Kidney epithelial cell (primary cell): Measurements from ENCODE around the gene RWDD4. TPM values are rescaled to one million over a fixed set of nuclear protein-coding genes. Genes with fewer than 3 reads are reported as not detected.
A peak's percentile ranks its signal among the peaks of the same experiment; 100 is the strongest.

ENCODE experiments used
- DNase-seq: peaks from one replicate; pipeline ENCODE4 v3.0.0-alpha.2; 2010; ENCODE audit warnings: low read depth
- H3K27me3 ChIP-seq: 2 replicates; pipeline ENCODE4 v1.6.0; 2011; ENCODE audit warnings: low read length; ENCODE audit not compliant: control insufficient read depth, insufficient read depth
- H3K36me3 ChIP-seq: 2 replicates; pipeline ENCODE4 v1.5.1; 2011; ENCODE audit warnings: low read length; ENCODE audit not compliant: control insufficient read depth, insufficient read depth
- H3K4me3 ChIP-seq: 2 replicates; pipeline ENCODE4 v1.5.1; 2011; ENCODE audit warnings: low read depth, mild to moderate bottlenecking, control low read depth, low read length
- total RNA-seq: library from RNA; depleted of rRNA; stranded (reverse); fragments of >200 nt; gene quantifications from 2 replicates; pipeline ENCODE4 v1.2.3, GENCODE V29; 2015
- TF ChIP-seq, protein P1 (sequence below): IDR thresholded peaks from 2 replicates; pipeline ENCODE4 v1.5.1; 2011; ENCODE audit warnings: mild to moderate bottlenecking, moderate library complexity, low read length, control low read depth, inconsistent platforms; ENCODE audit not compliant: insufficient read depth, poor library complexity, severe bottlenecking

The RWDD4 gene
- total RNA-seq, 1 donor from 2014 or later, result 17.6 TPM

DNA sequence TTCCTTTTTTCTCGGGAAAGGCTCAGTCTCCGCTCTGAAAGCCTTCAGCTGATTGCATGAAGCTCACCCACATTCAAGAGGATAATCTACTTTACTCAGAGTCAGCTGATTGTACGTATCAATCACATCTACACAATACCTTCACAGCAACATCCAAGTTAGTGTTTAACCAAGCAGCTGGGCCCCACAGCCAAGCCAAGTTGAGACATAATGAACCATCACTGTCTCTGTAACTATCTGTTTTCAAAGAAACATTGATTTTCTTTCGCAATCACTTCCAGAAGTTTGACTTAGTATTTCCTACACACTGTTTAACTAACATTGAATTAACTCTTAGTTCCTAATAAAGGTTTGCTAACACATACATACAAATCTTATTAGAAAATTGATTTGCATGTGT is 40.3 kb downstream of the RWDD4 start:
- TF ChIP-seq, protein P1, sequence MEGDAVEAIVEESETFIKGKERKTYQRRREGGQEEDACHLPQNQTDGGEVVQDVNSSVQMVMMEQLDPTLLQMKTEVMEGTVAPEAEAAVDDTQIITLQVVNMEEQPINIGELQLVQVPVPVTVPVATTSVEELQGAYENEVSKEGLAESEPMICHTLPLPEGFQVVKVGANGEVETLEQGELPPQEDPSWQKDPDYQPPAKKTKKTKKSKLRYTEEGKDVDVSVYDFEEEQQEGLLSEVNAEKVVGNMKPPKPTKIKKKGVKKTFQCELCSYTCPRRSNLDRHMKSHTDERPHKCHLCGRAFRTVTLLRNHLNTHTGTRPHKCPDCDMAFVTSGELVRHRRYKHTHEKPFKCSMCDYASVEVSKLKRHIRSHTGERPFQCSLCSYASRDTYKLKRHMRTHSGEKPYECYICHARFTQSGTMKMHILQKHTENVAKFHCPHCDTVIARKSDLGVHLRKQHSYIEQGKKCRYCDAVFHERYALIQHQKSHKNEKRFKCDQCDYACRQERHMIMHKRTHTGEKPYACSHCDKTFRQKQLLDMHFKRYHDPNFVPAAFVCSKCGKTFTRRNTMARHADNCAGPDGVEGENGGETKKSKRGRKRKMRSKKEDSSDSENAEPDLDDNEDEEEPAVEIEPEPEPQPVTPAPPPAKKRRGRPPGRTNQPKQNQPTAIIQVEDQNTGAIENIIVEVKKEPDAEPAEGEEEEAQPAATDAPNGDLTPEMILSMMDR, result no peak
- no peak overlapping the region for H3K4me3 ChIP-seq
- no peaks in the 10 kb centered on the region for H3K36me3 ChIP-seq
- no peaks in the 10 kb centered on the region for H3K27me3 ChIP-seq
- DNase-seq, result peak; percentile 28

DNA sequence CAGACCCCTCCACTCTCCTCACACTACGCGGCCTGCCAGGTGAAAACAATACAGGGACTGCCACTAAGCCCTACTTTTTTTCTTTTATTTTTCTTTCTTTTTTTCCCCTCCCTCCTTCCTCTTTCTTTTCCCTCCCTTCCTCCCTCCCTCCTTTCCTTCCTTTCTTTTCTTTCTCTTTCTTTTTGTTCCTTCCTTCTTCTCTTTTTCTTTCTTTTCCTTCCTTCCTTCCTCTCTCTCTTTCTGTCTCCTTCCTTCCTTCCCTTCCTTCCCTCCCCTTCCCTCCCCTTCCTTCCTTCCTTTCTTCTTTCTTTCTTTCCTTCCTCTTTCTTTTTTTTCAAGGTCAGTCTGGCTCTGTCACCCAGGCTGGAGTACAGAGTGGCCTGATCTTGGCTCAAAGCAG is 41.9 kb downstream of the RWDD4 start:
- TF ChIP-seq, protein P1, result no peak
- Histone ChIP-seq H3K36me3 (no peaks in the 10 kb centered on the region), H3K27me3 (no peaks in the 10 kb centered on the region), H3K4me3 (no peak overlapping the region)
- DNase-seq, result no peak

DNA sequence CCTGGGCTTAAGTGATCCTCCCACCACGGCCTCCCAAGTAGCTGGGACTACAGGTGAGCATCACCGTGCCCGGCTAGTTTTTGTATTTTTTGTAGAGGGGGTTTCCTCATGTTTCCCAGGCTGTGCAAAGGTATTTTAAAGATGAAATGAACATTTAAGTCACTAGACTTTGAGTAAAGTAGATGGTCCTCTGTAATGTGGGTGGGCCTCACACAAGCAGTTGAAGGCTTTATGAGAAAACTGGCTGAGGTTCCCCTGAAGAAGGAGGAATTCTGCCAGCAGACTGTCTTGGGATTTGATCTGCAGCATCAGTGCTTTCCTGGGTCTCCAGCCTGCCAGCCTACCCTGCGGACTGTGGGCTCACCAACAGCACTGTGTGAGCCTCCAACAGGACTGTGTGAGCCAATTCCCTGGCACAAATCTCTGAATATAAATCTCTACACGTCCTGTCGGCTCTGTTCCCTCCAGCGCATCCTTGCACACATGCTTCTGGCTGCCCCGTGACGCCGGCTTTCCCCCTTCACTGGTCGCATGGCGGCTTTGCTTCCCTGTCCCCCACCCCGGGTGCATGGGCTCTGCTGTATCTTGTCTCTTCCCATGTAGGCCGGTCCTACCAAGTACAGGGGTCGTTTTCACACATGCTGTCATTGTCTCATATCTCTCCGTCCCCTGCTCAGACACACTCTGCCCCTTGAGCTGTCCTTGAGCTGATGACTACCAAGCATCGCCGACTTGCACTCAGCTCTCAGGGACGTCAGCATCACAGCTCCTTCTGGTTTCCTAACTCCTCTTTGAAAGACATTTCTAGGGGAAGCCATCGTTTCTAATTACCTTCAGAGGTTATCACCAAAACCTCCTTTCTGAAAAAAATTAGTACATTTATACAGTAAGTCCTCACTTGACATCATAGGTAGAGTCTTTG is 46.4 kb downstream of the RWDD4 start:
- no peak for DNase-seq
- TF ChIP-seq, protein P1, result no peak
- no peaks in the 10 kb centered on the region for H3K36me3 ChIP-seq
- no peak overlapping the region for H3K4me3 ChIP-seq
- H3K27me3 ChIP-seq, result no peaks in the 10 kb centered on the region

DNA sequence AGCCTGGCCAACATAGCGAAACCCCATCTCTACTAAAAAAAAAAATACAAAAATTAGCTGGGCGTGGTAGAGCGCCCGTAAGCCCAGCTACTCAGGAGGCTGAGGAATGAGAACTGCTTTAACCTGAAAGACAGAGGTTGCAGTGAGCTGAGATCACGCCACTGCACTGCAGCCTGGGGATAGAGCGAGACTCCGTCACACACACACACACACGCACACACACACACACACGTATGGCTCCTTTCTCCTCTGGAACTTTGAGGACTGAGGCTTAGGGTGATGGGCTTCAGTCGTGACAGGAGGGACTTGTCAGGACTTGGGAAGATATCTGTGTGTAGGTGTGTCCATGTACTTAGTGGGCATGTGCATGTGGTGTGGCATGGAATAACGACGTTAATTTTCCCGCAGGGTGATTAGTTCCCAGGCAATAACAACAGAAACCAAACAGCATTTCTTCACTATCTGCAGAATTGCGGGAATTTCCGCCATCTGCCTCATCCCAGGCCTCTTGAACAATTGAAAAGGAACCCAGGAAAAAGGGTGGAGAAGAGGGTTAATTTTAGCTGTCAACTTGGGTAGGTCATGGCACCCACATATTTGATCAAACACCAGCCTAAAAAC is 47.7 kb downstream of the RWDD4 start:
- no peaks in the 10 kb centered on the region for H3K27me3 ChIP-seq
- H3K36me3 ChIP-seq, result no peaks in the 10 kb centered on the region
- no peak for DNase-seq
- TF ChIP-seq, protein P1, result no peak
- H3K4me3 ChIP-seq, result no peak overlapping the region

DNA sequence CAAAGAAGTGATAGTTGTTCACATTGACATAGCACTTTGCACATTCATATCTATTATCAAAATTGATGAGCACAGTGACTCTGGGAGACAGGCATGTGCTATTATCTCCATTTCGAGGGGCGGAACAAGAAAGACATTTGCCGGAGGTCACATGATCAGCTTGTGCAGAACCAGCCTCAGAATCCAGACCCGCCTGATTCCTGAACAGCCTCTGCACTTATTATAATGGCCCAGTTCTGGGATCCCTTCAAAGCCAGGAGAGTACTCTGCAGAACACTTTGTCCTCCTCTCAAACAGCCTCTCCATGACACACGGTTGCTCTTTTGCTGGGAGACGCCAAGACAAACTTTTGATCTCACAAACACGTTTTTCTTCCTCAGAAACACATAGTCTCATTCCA is 48.4 kb downstream of the RWDD4 start:
- Histone ChIP-seq H3K27me3 (no peaks in the 10 kb centered on the region), H3K36me3 (no peaks in the 10 kb centered on the region), H3K4me3 (no peak overlapping the region)
- TF ChIP-seq, protein P1, result no peak
- DNase-seq, result no peak
